ENCODE results near the gene ODC1.

- TF ChIP-seq, protein P1, sequence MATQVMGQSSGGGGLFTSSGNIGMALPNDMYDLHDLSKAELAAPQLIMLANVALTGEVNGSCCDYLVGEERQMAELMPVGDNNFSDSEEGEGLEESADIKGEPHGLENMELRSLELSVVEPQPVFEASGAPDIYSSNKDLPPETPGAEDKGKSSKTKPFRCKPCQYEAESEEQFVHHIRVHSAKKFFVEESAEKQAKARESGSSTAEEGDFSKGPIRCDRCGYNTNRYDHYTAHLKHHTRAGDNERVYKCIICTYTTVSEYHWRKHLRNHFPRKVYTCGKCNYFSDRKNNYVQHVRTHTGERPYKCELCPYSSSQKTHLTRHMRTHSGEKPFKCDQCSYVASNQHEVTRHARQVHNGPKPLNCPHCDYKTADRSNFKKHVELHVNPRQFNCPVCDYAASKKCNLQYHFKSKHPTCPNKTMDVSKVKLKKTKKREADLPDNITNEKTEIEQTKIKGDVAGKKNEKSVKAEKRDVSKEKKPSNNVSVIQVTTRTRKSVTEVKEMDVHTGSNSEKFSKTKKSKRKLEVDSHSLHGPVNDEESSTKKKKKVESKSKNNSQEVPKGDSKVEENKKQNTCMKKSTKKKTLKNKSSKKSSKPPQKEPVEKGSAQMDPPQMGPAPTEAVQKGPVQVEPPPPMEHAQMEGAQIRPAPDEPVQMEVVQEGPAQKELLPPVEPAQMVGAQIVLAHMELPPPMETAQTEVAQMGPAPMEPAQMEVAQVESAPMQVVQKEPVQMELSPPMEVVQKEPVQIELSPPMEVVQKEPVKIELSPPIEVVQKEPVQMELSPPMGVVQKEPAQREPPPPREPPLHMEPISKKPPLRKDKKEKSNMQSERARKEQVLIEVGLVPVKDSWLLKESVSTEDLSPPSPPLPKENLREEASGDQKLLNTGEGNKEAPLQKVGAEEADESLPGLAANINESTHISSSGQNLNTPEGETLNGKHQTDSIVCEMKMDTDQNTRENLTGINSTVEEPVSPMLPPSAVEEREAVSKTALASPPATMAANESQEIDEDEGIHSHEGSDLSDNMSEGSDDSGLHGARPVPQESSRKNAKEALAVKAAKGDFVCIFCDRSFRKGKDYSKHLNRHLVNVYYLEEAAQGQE (IDR thresholded peaks at IDR 0.05; ENCODE audit: low read depth, low read length): no peak
- TF ChIP-seq TEAD4 (IDR thresholded peaks at IDR 0.05; ENCODE audit: borderline replicate concordance, insufficient read depth) (no peak), CTCF (IDR thresholded peaks at IDR 0.05) (no peak), TCF12 (IDR thresholded peaks at IDR 0.05) (no peak)
Measured at GRCh38 chr2:10480359-10480949, 32.3 kb upstream of the ODC1 start.
